HepG2 (cell line): ENCODE data around the gene ZKSCAN4. TPM values are rescaled to one million over a fixed set of nuclear protein-coding genes. Genes with fewer than 3 reads are reported as not detected.
A peak's percentile ranks its signal among the peaks of the same experiment; 100 is the strongest.

Experiments used
- BATF2 ChIP-seq: sonication (generic); formaldehyde crosslinking; IDR thresholded peaks from 2 replicates; pipeline ENCODE4 v1.8.0; 2022; ENCODE audit warnings: mild to moderate bottlenecking, missing genetic modification reagents, moderate library complexity
- FOXO1 ChIP-seq: sonication (generic); formaldehyde crosslinking; IDR thresholded peaks from 2 replicates; pipeline ENCODE4 v1.4.0; 2020; ENCODE audit warnings: missing genetic modification reagents
- HBP1 ChIP-seq: IDR thresholded peaks from 2 replicates; pipeline ENCODE4 v1.6.1; 2016; ENCODE audit warnings: low read depth, control low read depth
- JUND ChIP-seq: sonication (generic); formaldehyde crosslinking; IDR thresholded peaks from 2 replicates; pipeline ENCODE4 v1.8.0; 2022; ENCODE audit warnings: mild to moderate bottlenecking, missing genetic modification reagents
- KLF15 ChIP-seq: sonication (generic); formaldehyde crosslinking; IDR thresholded peaks from 2 replicates; pipeline ENCODE4 v1.8.1; 2023; ENCODE audit warnings: borderline replicate concordance, mild to moderate bottlenecking, inconsistent platforms, missing genetic modification reagents, mixed read lengths
- MIER2 ChIP-seq: IDR thresholded peaks from 2 replicates; pipeline ENCODE4 v1.6.1; 2016; ENCODE audit warnings: missing biosample characterization, missing genetic modification reagents
- MIER3 ChIP-seq: IDR thresholded peaks from 2 replicates; pipeline ENCODE4 v1.6.1; 2016; ENCODE audit warnings: missing compliant biosample characterization, borderline replicate concordance
- NFIC ChIP-seq: IDR thresholded peaks from 2 replicates; pipeline ENCODE4 v1.6.1; 2012; ENCODE audit warnings: mild to moderate bottlenecking, low read length, inconsistent platforms
- SUZ12 ChIP-seq: fragments of 150-350 bp; IDR thresholded peaks from 2 replicates; pipeline ENCODE4 v1.6.1; 2014; ENCODE audit warnings: low read depth, low read length
- TFAP4 ChIP-seq: sonication (generic); IDR thresholded peaks from 2 replicates; pipeline ENCODE4 v1.6.1; 2016; ENCODE audit warnings: low read depth, borderline replicate concordance
- THAP11 ChIP-seq: IDR thresholded peaks from 2 replicates; pipeline ENCODE4 v1.6.1; 2016; ENCODE audit warnings: missing biosample characterization, missing genetic modification reagents
- ZNF670 ChIP-seq: sonication (generic); formaldehyde crosslinking; IDR thresholded peaks from 2 replicates; pipeline ENCODE4 v1.8.0; 2022; ENCODE audit warnings: mild to moderate bottlenecking, missing genetic modification reagents, borderline replicate concordance
- ZSCAN9 ChIP-seq: IDR thresholded peaks from 2 replicates; pipeline ENCODE4 v1.6.1; 2016; ENCODE audit warnings: borderline replicate concordance
- polyA plus RNA-seq, 8 experiments: library from polyadenylated mRNA; depleted of rRNA in 3 of 8; stranded (reverse) in 7 of 8; unstranded in 1 of 8; fragments of >200 nt; fragmentation: Illumina TruSeq in 4 of 8; extraction: Trizol in 4 of 8; gene quantifications; 2 replicates each; pipeline versions ENCODE4 v1.2.1 to v1.2.3, GENCODE V29; 2011 to 2016; ENCODE audit warnings: low read depth in 4 of 8, missing spikeins in 1 of 8, mixed read lengths in 1 of 8; ENCODE audit not compliant: insufficient read depth in 1 of 8
- total RNA-seq, 5 experiments: library from RNA; depleted of rRNA; stranded (reverse); fragments of >200 nt; fragmentation: Illumina TruSeq; extraction: Trizol; gene quantifications; 2 replicates each; pipeline ENCODE4 v1.2.3, GENCODE V29; 2016; ENCODE audit warnings: low read depth in 1 of 5
- TF ChIP-seq, protein P1 (sequence below): sonication (generic); formaldehyde crosslinking; IDR thresholded peaks from 2 replicates; pipeline ENCODE4 v1.4.0; 2020; ENCODE audit warnings: missing genetic modification reagents
- TF ChIP-seq, protein P2 (sequence below): sonication (generic); formaldehyde crosslinking; IDR thresholded peaks from 2 replicates; pipeline ENCODE4 v1.8.1; 2022; ENCODE audit warnings: low read depth, mild to moderate bottlenecking, missing genetic modification reagents
- TF ChIP-seq, protein P3 (sequence below): sonication (generic); formaldehyde crosslinking; IDR thresholded peaks from 2 replicates; pipeline ENCODE4 v1.9.0; 2021; ENCODE audit warnings: missing genetic modification reagents, mild to moderate bottlenecking, borderline replicate concordance

ZKSCAN4 gene
- total and polyA plus RNA-seq, 2 of the 13 experiments (the other 11 are each of a cell fraction or from before 2014, with no cell fraction given) = 2.9 to 7.8 TPM

DNA sequence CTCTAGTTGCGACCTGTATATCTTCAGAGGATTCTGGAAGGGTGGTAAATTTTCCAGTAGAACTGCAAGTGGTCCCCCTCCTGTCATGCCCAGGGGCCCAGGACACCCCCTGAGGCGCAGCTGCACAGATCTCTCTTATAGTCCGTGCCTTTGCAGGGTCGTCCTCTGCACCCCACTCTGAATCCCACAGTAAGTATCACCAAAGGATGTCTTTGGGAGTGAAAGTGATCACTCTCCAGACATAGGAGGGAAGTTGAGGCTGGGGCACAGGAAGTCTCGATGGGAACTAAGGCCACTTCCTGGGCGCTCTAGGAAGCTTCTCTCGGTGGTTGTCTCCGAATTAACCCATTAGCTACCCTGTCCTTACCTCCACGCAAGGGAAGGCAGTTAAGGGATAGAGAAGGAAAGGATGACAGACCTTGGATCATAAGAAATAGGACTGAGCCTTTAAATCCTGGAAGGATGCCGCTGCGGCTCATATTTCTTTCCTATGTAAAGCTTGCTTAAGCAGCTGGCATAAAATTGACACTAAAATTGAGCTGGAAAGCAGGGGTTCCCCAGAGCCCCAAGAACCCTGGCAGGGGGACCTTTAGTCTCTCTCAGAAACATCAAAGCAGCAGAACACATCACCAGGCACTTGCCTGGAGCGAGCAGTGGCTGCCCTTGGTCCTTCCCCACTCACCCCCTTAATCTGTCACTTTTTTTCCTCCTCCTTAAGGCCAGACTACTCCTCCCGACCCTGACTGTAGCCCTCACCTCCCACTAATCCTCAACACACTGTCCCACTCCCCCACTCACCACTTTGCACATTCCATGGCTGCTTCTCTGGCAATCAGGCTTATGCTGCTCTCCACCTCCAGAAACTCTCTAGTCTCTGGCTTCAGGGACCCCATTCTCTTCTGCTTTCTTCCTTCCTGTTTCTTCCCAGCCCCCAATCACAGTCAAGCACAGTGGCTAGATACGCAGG is at the start of gene ZKSCAN4 (continued):
- TF ChIP-seq, protein P1, sequence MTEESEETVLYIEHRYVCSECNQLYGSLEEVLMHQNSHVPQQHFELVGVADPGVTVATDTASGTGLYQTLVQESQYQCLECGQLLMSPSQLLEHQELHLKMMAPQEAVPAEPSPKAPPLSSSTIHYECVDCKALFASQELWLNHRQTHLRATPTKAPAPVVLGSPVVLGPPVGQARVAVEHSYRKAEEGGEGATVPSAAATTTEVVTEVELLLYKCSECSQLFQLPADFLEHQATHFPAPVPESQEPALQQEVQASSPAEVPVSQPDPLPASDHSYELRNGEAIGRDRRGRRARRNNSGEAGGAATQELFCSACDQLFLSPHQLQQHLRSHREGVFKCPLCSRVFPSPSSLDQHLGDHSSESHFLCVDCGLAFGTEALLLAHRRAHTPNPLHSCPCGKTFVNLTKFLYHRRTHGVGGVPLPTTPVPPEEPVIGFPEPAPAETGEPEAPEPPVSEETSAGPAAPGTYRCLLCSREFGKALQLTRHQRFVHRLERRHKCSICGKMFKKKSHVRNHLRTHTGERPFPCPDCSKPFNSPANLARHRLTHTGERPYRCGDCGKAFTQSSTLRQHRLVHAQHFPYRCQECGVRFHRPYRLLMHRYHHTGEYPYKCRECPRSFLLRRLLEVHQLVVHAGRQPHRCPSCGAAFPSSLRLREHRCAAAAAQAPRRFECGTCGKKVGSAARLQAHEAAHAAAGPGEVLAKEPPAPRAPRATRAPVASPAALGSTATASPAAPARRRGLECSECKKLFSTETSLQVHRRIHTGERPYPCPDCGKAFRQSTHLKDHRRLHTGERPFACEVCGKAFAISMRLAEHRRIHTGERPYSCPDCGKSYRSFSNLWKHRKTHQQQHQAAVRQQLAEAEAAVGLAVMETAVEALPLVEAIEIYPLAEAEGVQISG (CRISPR knock-in tag) = peak; percentile 100
- no peak for TF ChIP-seq SUZ12
- peak; percentile 95 for TF ChIP-seq THAP11 (CRISPR knock-in tag)
- TF ChIP-seq JUND = peak; percentile 78
- TF ChIP-seq ZNF670 = 0 out of 2 replicates have a peak, but pooled peaks have one; percentile 10
- TF ChIP-seq FOXO1 (CRISPR knock-in tag) = peak; percentile 41
- peak; percentile 96 for TF ChIP-seq HBP1
- TF ChIP-seq MIER3 (CRISPR knock-in tag) = peak; percentile 77; the same call in 1 of the 2 replicates
- peak; percentile 17; the same call in 1 of the 2 replicates for TF ChIP-seq KLF15 (CRISPR knock-in tag)
- peak; percentile 74; the same call in 1 of the 2 replicates for TF ChIP-seq NFIC
- TF ChIP-seq TFAP4 = no peak
- no peak for TF ChIP-seq BATF2 (CRISPR knock-in tag)
- TF ChIP-seq, protein P2, sequence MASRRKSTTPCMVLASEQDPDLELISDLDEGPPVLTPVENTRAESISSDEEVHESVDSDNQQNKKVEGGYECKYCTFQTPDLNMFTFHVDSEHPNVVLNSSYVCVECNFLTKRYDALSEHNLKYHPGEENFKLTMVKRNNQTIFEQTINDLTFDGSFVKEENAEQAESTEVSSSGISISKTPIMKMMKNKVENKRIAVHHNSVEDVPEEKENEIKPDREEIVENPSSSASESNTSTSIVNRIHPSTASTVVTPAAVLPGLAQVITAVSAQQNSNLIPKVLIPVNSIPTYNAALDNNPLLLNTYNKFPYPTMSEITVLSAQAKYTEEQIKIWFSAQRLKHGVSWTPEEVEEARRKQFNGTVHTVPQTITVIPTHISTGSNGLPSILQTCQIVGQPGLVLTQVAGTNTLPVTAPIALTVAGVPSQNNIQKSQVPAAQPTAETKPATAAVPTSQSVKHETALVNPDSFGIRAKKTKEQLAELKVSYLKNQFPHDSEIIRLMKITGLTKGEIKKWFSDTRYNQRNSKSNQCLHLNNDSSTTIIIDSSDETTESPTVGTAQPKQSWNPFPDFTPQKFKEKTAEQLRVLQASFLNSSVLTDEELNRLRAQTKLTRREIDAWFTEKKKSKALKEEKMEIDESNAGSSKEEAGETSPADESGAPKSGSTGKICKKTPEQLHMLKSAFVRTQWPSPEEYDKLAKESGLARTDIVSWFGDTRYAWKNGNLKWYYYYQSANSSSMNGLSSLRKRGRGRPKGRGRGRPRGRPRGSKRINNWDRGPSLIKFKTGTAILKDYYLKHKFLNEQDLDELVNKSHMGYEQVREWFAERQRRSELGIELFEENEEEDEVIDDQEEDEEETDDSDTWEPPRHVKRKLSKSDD = peak; percentile 69; the same call in 1 of the 2 replicates
- TF ChIP-seq MIER2 = peak; percentile 53; the same call in 1 of the 2 replicates
- TF ChIP-seq, protein P3, sequence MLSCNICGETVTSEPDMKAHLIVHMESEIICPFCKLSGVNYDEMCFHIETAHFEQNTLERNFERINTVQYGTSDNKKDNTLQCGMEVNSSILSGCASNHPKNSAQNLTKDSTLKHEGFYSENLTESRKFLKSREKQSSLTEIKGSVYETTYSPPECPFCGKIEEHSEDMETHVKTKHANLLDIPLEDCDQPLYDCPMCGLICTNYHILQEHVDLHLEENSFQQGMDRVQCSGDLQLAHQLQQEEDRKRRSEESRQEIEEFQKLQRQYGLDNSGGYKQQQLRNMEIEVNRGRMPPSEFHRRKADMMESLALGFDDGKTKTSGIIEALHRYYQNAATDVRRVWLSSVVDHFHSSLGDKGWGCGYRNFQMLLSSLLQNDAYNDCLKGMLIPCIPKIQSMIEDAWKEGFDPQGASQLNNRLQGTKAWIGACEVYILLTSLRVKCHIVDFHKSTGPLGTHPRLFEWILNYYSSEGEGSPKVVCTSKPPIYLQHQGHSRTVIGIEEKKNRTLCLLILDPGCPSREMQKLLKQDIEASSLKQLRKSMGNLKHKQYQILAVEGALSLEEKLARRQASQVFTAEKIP (CRISPR knock-in tag) = no peak
- peak; percentile 25; the same call in 1 of the 2 replicates for TF ChIP-seq ZSCAN9 (CRISPR knock-in tag)
